Tibial nerve (tissue), 4 donors: ENCODE data around the gene ANGPTL2. TPM values are rescaled to one million over a fixed set of nuclear protein-coding genes. Genes with fewer than 3 reads are reported as not detected.
A peak's percentile ranks its signal among the peaks of the same experiment; 100 is the strongest.

Experiments used
- DNase-seq, 2 donors: peaks; one replicate each; pipeline ENCODE4 v3.0.0-alpha.2; 2019; ENCODE audit warnings: low spot score in 2 of 2
- H3K27ac ChIP-seq, 4 donors: fragments of 200-600 bp; sonication (generic) in 3 of 4; one replicate each; pipeline ENCODE4 v1.5.1; 2017 to 2019; ENCODE audit warnings: mild to moderate bottlenecking in 1 of 4
- H3K27me3 ChIP-seq, 2 donors: fragments of 200-600 bp; sonication (generic) in 1 of 2; one replicate each; pipeline versions ENCODE4 v1.5.1 to v1.6.0; 2017 to 2019
- H3K36me3 ChIP-seq, 3 donors: fragments of 200-600 bp; sonication (generic); one replicate each; pipeline ENCODE4 v1.5.1; 2018 to 2019
- H3K4me1 ChIP-seq, 4 donors: fragments of 200-600 bp; sonication (generic) in 3 of 4; one replicate each; pipeline ENCODE4 v1.5.1; 2017 to 2019
- H3K4me3 ChIP-seq, 4 donors: fragments of 200-600 bp; sonication (generic) in 3 of 4; one replicate each; pipeline ENCODE4 v1.5.1; 2017 to 2019; ENCODE audit warnings: mild to moderate bottlenecking in 1 of 4, moderate library complexity in 1 of 4
- H3K9me3 ChIP-seq, 4 donors: fragments of 200-600 bp; sonication (generic) in 3 of 4; one replicate each; pipeline ENCODE4 v1.5.1; 2017 to 2019
- EP300 ChIP-seq, 2 donors: sonication (generic); formaldehyde crosslinking; IDR thresholded peaks; one replicate each; pipeline ENCODE4 v1.6.1; 2017; ENCODE audit warnings: antibody characterized with exemption in 2 of 2, mild to moderate bottlenecking in 1 of 2
- POLR2A ChIP-seq, 2 donors: fragments of 450-650 bp; IDR thresholded peaks; one replicate each; pipeline ENCODE4 v1.6.1; 2017; ENCODE audit warnings: antibody characterized with exemption in 2 of 2, mild to moderate bottlenecking in 2 of 2, moderate library complexity in 2 of 2
- WGBS, 2 donors: methylation state at CpG; one replicate each; pipeline ENCODE4 v1.1.5; 2018; 5-methylcytosine and 5-hydroxymethylcytosine counted together
- total RNA-seq, 4 donors: library from RNA; depleted of rRNA; stranded (reverse); fragments of >200 nt; gene quantifications; one replicate each; pipeline ENCODE4 v1.1.0, GENCODE V29; 2016
- TF ChIP-seq, protein P1 (sequence below), 5 experiments: fragments of 200-600 bp in 3 of 5; fragments of 450-650 bp in 2 of 5; sonication (generic) in 3 of 5; IDR thresholded peaks; one replicate each; pipeline ENCODE4 v1.5.1; 2016 to 2019; ENCODE audit warnings: antibody characterized with exemption in 5 of 5, mild to moderate bottlenecking in 3 of 5, moderate library complexity in 2 of 5

The ANGPTL2 gene
- total RNA-seq, 4 donors from 2014 or later: 34.5 to 64.1 (median 47.1) TPM

GRCh38 chr9:127116088-127116726, 6.2 kb downstream of the ANGPTL2 start:
- no peaks in the 10 kb centered on the region for H3K9me3 ChIP-seq
- H3K4me3 ChIP-seq: no peak overlapping the region
- peak overlapping the region in 2 of 4 donors; percentile 33 to 94 for H3K27ac ChIP-seq
- WGBS, 2 donors: 83 to 88% methylated on average over 4 to 6 of the region's 6 CpGs
- peaks cover 0 to 69% (median 21%) of the 10 kb centered on the region in 4 donors for H3K4me1 ChIP-seq
- no peaks in the 10 kb centered on the region for H3K36me3 ChIP-seq
- no peaks in the 10 kb centered on the region for H3K27me3 ChIP-seq
- no peak for DNase-seq
- TF ChIP-seq EP300 (IDR thresholded peaks at IDR 0.05): no peak
- TF ChIP-seq, protein P1, sequence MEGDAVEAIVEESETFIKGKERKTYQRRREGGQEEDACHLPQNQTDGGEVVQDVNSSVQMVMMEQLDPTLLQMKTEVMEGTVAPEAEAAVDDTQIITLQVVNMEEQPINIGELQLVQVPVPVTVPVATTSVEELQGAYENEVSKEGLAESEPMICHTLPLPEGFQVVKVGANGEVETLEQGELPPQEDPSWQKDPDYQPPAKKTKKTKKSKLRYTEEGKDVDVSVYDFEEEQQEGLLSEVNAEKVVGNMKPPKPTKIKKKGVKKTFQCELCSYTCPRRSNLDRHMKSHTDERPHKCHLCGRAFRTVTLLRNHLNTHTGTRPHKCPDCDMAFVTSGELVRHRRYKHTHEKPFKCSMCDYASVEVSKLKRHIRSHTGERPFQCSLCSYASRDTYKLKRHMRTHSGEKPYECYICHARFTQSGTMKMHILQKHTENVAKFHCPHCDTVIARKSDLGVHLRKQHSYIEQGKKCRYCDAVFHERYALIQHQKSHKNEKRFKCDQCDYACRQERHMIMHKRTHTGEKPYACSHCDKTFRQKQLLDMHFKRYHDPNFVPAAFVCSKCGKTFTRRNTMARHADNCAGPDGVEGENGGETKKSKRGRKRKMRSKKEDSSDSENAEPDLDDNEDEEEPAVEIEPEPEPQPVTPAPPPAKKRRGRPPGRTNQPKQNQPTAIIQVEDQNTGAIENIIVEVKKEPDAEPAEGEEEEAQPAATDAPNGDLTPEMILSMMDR (IDR thresholded peaks at IDR 0.05): no peak
- no peak for TF ChIP-seq POLR2A (IDR thresholded peaks at IDR 0.05)

DNA sequence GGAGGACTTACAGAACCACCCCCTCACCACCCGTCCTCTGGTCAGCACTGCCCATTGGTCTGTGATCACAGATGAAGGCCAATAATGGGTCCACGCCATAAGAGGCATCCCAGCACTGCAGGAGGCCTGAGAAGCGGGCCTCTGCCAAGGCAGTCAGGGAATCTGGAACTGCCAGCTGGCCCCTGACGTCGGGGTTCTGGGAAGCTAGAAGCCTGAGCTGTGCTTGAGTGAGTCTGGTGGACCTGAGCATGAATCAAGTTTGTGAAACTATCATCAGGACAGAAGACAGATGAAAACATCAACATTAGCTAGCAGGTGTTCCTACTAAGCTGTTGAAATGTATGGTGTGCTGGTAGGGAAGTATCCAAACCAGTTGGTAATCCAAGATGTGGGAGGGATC, 7.8 kb downstream of the ANGPTL2 start:
- peaks cover 0 to 59% (median 15%) of the 10 kb centered on the region in 4 donors for H3K4me1 ChIP-seq
- H3K27ac ChIP-seq: peak overlapping the region in 1 of 4 donors; percentile 72
- 81 to 95% methylated on average over 5 of the region's 5 CpGs for WGBS, 2 donors
- no peaks in the 10 kb centered on the region for H3K27me3 ChIP-seq
- H3K9me3 ChIP-seq: no peaks in the 10 kb centered on the region
- DNase-seq: no peak
- no peaks in the 10 kb centered on the region for H3K36me3 ChIP-seq
- TF ChIP-seq, protein P1 (IDR thresholded peaks at IDR 0.05): no peak
- no peak for TF ChIP-seq POLR2A (IDR thresholded peaks at IDR 0.05)
- TF ChIP-seq EP300 (IDR thresholded peaks at IDR 0.05): peak in 1 of 2 donors; percentile 4
- no peak overlapping the region for H3K4me3 ChIP-seq

DNA sequence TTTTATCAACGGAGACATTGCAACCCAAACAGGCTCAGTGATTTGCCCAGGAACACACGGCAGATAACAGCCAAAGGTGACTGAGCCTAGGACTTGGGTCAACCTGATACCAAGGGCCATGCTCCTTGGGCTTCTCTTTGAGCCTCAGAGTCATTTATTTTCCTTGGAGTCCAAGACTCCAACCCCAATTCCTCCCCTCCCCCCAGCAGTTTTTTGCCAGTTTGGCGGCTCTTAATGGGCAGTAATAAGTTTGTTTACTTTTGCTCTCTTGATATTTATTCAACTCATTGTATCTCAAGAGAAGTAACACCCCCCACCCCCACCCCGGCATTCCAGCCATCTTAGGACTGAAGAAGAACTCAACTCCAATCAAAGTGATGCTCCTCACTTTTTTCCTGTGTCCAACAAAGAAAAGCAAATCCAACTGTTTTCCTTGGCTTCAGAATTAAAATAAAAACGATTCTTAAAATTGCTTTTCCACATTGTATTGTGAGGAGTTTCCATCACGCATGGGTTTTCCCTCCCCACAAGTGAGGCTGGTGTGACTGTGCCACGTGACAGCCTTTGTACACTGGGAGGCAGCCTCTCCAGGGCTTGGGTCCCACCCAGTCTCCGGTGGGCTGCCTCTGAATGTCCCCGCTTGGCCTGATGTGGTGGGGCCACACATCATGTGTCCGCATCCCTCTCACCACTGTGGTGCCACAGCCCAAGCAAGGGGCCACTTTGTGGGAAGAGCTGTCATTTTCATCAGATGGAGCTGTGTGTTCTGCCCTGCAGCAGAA, 9.1 kb downstream of the ANGPTL2 start:
- H3K36me3 ChIP-seq: peaks cover 0 to 4% (median 0%) of the 10 kb centered on the region in 3 donors
- H3K27ac ChIP-seq: peak overlapping the region in 2 of 4 donors; percentile 64 to 72
- whole genome bisulfite sequencing, 2 donors: 65 to 71% methylated on average over 10 of the region's 10 CpGs
- H3K4me3 ChIP-seq: no peak overlapping the region
- no peaks in the 10 kb centered on the region for H3K9me3 ChIP-seq
- H3K27me3 ChIP-seq: no peaks in the 10 kb centered on the region
- TF ChIP-seq, protein P1 (IDR thresholded peaks at IDR 0.05): no peak
- no peak for TF ChIP-seq EP300 (IDR thresholded peaks at IDR 0.05)
- no peak for TF ChIP-seq POLR2A (IDR thresholded peaks at IDR 0.05)
- DNase-seq: no peak
- H3K4me1 ChIP-seq: peaks cover 0 to 47% (median 12%) of the 10 kb centered on the region in 4 donors

DNA sequence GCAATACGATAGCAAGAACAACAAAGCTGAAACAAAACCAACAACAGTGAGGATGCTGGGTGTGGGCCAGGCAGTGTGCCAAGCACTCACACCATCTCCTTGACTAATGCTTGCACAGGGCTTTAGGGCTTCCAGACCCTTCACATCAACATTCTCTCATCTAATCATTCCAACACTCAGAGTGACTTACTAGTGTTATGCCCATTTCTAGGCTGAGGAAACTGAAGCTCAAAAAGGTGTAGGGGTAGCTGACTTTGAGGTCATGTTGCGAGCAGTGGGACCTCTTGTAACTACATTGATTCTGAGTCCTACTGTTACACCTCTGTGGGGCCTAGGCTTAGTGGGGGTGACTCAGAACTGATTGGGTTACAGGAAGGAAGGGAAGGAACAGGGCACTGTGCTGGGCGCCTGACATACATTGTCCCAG, 9.7 kb downstream of the ANGPTL2 start:
- WGBS, 2 donors: 68 to 82% methylated on average over 3 of the region's 3 CpGs
- H3K27me3 ChIP-seq: no peaks in the 10 kb centered on the region
- H3K4me3 ChIP-seq: no peak overlapping the region
- H3K36me3 ChIP-seq: peaks cover 0 to 11% (median 0%) of the 10 kb centered on the region in 3 donors
- no peaks in the 10 kb centered on the region for H3K9me3 ChIP-seq
- peak overlapping the region in 2 of 4 donors; percentile 64 to 72 for H3K27ac ChIP-seq
- DNase-seq: no peak
- TF ChIP-seq POLR2A (IDR thresholded peaks at IDR 0.05): no peak
- TF ChIP-seq, protein P1 (IDR thresholded peaks at IDR 0.05): no peak
- TF ChIP-seq EP300 (IDR thresholded peaks at IDR 0.05): no peak
- peaks cover 0 to 47% (median 10%) of the 10 kb centered on the region in 4 donors for H3K4me1 ChIP-seq

GRCh38 chr9:127112056-127112455, 10.4 kb downstream of the ANGPTL2 start:
- 25 to 52% methylated on average over 5 of the region's 7 CpGs for WGBS, 2 donors
- DNase-seq: no peak
- Histone ChIP-seq H3K9me3 (no peaks in the 10 kb centered on the region), H3K4me1 (peaks cover 0 to 47% (median 8%) of the 10 kb centered on the region in 4 donors), H3K36me3 (peaks cover 0 to 16% (median 0%) of the 10 kb centered on the region in 3 donors), H3K4me3 (no peak overlapping the region), H3K27me3 (no peaks in the 10 kb centered on the region), H3K27ac (peak overlapping the region in 2 of 4 donors; percentile 64 to 72)
- TF ChIP-seq EP300 (IDR thresholded peaks at IDR 0.05) (no peak), POLR2A (IDR thresholded peaks at IDR 0.05) (no peak)
- TF ChIP-seq, protein P1 (IDR thresholded peaks at IDR 0.05): no peak
